Measurements from ENCODE around the gene VAMP8.

- no peak for TF ChIP-seq CTCF (conservative IDR thresholded peaks at IDR 0.05 in 1 of 2, IDR thresholded peaks at IDR 0.05 in 1 of 2; ENCODE audit: low read depth in 1 of 2, low read length in 2 of 2)
- no peak for TF ChIP-seq EZH2 (IDR thresholded peaks at IDR 0.05; ENCODE audit: low read length, missing control alignments)
These were observed 7.7 kb downstream of the VAMP8 start for GRCh38 chr2:85584857-85585780.
